ENCODE results near the gene ILF2.
A peak's percentile ranks its signal among the peaks of the same experiment; 100 is the strongest.
"Not testable (repeated sequence)": the region's sequence is repeated elsewhere in the genome, so short reads cannot be mapped to it uniquely, and the experiment has no call there.

The ILF2 gene

DNA sequence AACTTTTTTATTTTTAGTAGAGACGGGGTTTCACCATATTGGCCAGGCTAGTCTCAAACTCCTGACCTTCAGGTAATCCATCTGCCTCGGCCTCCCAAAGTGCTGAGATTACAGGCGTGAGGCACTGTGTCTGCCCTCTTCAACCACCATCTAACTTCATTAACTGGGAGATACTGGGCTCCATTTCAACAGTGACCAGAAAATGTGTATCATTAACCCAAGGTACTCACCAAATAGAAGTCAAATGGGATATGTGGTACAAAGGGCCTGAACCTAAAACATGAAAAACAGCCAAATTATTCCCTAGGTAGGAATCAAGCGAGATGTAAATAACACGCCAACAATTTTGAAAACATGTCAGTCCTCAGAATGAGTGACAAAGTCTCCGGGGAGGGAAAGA lies 1.2 kb downstream of the ILF2 start:
- H3K4me3 ChIP-seq (ENCODE audit: low read length), result peak overlapping the region; percentile 98
- TF ChIP-seq ZNF274 (IDR thresholded peaks at IDR 0.05; ENCODE audit: low read depth, low read length), result no peak

DNA sequence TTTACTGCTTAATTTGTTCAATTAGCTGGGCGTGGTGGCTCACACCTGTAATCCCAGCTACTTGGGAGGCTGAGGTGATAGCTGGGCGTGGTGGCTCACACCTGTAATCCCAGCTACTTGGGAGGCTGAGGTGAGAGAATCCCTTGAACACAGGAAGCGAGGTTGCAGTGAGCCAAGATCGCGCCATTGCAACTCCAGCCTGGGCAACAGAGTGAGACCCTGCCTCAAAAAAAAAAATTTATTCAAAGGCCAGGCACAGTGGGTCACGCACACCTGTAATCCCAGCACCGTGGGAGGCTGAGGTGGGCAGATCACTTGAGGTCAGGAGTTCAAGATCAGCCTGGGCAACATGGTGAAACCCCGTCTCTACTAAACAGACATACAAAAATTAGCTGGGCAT lies 2.1 kb downstream of the ILF2 start:
- H3K4me3 ChIP-seq (ENCODE audit: low read length), result not testable (repeated sequence)

DNA sequence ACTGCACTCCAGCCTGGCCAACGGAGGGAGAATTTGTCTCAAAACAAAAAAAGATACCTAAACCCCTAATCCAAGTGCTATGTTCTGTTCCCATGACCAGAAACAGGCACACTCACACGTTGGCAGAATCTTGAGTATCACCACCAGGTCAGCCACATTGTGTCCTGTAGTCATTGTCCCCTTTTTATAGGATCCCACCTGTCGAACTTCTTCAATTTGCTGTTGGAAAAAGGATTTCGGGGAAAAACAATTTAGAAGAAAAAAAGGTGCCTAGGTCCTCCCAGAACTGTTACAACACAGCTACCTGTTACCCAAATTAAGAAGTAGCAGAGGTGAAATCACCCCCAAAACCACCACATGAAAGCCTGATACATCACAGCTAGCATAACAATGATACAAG lies 3.4 kb downstream of the ILF2 start:
- TF ChIP-seq ZNF274 (IDR thresholded peaks at IDR 0.05; ENCODE audit: low read depth, low read length), result no peak
- H3K4me3 ChIP-seq (ENCODE audit: low read length), result no peak overlapping the region

DNA sequence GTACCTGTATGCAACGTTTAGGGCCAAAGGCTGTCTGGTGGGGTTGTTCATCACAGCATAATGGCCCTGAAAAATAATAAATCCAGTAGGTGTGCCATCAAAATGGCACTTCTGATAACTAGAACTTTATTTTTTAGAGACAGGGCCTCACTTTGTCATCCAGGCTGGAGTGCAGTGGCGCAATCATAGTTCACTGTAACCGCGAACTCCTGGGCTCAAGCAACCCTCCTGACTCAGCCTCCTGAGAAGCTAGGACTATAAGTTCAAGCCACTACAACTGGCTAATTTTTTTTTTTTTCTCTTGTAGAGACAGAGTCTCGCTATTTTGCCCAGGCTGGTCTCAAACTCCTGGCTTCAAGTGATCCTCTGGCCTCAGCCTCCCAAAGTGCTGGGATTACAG lies 7.6 kb downstream of the ILF2 start:
- no peak for TF ChIP-seq ZNF274 (IDR thresholded peaks at IDR 0.05; ENCODE audit: low read depth, low read length)
- H3K4me3 ChIP-seq (ENCODE audit: low read length), result no peak overlapping the region

DNA sequence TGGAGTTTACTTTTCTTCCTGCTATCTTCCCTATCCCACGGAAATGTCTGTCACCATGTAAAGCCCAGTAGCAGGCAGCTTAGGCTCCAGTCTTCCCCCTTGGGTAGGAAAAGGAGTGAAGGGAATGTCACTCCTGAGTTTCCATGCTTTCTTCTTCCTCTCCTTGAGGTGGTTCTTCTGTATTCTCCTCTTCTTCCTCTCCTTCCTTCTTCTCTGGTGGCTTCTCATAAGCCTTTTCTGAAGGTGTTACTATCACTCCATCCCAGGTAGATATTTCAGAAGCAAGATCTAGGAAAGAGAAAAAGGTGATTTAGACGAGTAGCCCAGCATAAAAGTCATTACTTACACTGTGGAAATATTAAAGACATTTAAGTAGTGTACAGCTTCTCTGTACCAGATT lies 8.5 kb downstream of the ILF2 start:
- no peak for TF ChIP-seq ZNF274 (IDR thresholded peaks at IDR 0.05; ENCODE audit: low read depth, low read length)
- H3K4me3 ChIP-seq (ENCODE audit: low read length), result no peak overlapping the region

DNA sequence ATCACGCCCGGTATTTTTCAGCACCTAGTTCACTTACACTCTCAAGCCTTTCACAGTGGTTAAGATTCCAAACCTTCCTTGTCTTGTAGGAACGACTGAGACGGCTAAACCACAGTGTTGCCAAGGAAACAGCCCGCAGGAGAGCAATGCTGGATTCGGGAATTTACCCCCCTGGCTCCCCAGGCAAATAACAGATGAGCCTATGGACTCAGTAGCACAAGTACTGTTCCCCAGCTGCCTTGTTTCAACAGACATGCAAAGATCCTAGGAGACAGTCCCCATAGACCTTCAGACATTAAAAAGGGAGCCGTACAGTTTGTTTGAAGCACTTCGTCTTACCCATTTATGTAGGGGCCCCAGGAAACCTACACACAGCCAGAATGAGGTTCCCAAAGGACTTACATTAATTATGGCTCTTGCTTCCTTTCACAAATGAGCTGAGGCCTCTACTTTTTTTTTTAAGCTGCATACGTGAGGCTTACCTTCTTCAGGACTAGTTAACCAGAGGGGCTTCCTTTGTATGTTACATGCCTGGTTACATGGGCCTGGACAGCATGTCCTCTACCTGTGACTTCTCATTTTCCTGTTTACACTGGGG lies 9.6 kb downstream of the ILF2 start:
- no peak for TF ChIP-seq ZNF274 (IDR thresholded peaks at IDR 0.05; ENCODE audit: low read depth, low read length)
- H3K4me3 ChIP-seq (ENCODE audit: low read length), result no peak overlapping the region

DNA sequence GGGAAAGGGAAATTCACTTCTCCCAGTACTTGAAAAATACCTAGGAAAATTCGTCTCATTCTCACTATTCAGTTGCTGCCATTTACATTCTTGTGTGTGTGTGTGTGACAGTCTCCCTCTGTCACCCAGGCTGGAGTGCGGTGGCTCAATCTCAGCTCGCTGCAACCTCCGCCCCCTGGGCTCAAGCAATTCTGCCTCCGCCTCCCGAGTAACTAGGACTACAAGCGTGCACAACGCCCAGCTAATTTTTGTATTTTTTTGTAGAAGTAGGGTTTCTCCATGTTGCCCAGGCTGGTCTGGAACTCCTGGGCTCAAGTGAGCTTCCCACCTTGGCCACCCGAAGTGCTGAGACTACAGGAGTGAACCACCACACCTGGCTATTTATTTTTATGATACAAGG lies 11.1 kb downstream of the ILF2 start:
- TF ChIP-seq ZNF274 (IDR thresholded peaks at IDR 0.05; ENCODE audit: low read depth, low read length), result no peak
- peak overlapping the region; percentile 92 for H3K4me3 ChIP-seq (ENCODE audit: low read length)

DNA sequence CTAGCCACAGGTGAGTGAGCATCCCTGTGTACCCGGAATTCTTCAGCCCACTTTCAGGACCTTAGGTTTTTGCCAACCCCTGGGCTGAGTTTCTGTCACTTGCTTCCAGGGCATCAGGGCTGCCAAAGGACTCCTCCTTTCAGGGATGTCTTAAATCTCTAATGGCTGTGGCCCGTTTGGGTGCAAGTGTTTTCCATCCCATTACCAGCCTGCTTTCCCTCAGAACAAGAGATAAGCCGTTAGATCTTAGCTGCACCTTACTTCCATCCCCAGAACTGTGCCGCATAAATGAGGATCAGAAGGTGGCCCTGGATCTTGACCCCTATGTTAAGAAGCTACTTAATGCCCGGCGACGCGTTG lies 11.6 kb downstream of the ILF2 start:
- TF ChIP-seq ZNF274 (IDR thresholded peaks at IDR 0.05; ENCODE audit: low read depth, low read length), result no peak
- peak overlapping the region; percentile 92 for H3K4me3 ChIP-seq (ENCODE audit: low read length)

DNA sequence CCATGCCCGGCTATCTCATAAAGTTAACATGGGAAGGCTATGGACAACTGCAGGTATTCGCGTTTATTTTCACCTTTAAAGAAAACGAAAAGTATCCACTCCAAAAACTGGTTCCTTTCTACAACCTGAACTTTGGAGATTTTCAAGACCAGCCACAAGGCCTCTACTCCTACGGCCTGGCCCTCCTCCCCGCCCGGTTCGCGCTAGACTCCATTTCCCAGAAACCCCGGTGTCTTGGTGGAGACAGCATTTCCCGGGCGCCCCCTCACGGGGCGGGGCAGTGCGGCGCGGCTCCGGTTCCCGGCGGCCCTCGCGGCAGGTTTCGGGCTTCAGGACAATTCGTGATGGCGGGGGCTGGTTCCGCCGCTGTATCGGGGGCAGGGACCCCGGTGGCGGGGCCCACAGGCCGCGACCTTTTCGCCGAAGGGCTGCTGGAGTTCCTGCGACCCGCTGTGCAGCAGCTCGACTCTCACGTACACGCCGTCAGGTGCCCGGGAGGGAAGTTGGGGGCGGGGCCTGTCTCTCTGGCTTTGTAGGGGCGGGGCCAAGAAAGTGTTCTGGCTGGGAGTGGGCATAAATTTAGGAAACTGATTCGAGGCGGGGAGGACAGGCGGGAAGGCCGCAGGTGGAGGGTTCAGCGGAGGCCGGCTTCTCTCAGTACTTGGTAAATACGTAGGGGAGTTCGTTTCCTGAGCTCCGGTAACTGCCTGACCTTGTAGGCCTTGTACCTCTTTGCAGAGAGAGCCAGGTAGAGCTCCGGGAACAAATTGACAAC lies 12.2 kb downstream of the ILF2 start, which contains the start of gene SNAPIN:
SNAPIN (plus strand) TSS at position 304 of the 775 bp plus-strand sequence; CDS start at position 345, 41 bp downstream.
- no peak for TF ChIP-seq ZNF274 (IDR thresholded peaks at IDR 0.05; ENCODE audit: low read depth, low read length)
- peak within 1 kb of the TSS; percentile 92 for H3K4me3 ChIP-seq (ENCODE audit: low read length)

DNA sequence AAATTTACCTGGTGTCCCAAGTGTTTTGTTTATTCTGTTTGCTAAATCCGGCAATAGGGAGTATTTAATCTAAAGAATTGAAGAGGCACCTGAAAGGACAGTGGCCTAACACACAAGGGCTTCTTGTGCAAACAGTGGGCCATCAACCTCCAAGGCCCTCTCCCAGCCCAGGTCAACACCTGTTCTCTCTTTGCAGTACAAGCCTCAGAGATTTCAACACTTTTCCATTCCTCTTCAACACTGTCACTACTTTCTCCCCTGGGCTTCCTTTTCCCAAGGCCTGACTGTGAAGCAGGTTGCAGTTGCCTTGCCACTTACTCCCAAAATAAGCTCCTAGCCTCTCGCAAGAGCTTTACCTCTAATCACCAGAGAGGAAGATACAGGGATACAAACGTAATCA lies 15.5 kb downstream of the ILF2 start:
- no peak overlapping the region for H3K4me3 ChIP-seq (ENCODE audit: low read length)
- no peak for TF ChIP-seq ZNF274 (IDR thresholded peaks at IDR 0.05; ENCODE audit: low read depth, low read length)

DNA sequence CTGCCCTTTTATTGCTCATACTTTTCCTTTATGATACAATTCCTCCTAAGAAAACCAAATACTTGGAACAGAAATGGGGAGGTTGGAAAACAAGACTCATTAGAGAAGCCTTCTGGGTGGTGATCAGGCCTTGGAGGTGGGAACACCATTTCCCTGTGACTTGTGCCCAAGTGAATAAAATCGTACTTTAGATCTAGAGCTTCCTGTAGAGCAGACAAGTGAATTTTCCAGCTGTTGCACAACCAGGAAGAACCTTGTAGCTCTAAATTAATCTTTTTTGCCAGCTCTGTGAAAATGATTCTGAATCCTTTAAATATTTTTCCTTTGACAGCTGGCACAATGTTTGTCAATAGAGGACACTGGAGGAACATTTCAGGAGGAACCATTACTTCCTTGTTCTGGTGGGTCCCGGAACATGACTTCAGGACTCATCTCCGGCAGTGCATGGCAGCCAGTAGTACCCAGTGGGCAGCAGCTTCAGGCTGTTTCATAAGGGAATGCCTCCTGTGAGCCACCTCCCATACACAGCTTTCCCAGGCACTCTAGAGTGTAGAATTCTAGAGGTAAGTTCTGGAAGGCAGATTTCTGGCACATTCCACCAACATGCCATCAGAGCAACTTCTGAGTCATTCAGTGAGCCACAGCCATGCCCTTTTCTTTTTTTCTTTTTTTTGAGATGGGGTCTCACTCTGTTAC lies 17.8 kb downstream of the ILF2 start:
- H3K4me3 ChIP-seq (ENCODE audit: low read length), result no peak overlapping the region
- TF ChIP-seq ZNF274 (IDR thresholded peaks at IDR 0.05; ENCODE audit: low read depth, low read length), result no peak

DNA sequence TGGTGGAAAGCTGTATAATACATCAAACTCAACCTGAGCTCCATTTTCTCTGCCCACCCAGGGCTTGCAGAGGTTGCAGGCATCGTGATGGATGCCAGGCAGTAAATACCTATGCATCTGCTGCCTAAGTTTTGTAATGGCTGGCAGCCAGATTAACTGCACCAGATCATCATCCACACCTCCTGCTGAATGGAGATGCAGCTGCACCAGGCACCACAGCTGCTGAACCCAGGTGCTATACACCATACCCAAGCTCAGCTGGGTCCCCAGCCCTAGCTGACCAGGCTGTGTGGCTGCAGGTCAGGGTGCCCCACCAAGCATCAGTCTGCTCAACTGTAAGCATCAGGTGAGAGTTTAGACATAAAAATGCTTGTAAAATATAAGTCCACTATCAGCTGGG lies 19.0 kb downstream of the ILF2 start:
- TF ChIP-seq ZNF274 (IDR thresholded peaks at IDR 0.05; ENCODE audit: low read depth, low read length), result no peak
- no peak overlapping the region for H3K4me3 ChIP-seq (ENCODE audit: low read length)

DNA sequence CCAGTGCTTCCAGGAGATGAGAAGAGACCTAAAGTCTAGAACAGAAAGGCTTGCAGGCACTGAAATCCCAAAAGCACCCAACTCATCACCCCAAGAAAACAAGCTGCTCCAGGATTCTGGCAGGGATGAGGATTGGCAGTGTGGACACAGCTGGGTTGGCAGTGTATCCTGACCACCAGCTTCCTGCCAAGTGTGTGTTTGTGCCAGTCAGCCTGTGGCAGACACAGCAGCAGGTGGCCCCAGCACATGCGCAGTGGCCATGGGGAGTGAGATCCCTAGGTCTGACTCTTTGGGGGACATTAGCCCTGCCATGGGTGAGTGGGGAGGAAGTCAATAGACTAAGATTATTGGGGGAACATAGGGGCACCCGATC lies 20.9 kb downstream of the ILF2 start:
- no peak for TF ChIP-seq ZNF274 (IDR thresholded peaks at IDR 0.05; ENCODE audit: low read depth, low read length)
- H3K4me3 ChIP-seq (ENCODE audit: low read length), result no peak overlapping the region

DNA sequence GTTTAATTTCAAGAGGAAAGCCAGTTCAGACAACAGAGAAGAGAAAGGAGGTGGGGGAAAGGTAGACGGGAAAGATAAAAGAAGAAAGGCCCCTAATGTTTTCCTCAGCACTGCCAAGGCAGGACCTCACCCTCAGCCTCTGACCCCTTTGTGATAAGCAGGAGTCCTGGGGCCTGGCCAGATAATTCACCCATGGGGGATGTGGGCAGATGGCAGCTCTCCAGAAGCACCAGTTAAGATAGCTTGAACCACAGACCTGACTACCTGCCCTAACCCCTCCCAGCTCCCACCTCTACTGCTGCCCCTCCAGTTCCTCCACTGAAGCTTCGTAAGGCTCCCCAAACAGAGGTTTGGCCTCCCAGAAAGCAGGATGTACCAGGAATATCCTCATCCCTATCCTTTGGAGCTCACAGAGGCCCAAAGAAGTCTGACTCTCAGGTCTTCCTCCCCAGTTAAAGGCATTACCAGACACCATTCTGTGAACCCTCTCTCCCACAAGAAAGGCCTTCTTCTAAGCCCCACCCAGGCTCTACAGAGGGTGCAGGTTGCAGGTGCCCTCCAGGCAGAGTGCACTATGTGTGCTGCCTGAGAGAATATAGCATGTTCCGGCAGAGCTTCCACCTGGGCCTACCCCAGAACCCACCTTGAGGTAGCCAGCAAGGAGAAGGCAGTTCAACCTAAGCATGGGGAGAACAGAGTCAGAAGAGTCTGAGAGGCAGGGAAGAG lies 21.5 kb downstream of the ILF2 start:
- TF ChIP-seq ZNF274 (IDR thresholded peaks at IDR 0.05; ENCODE audit: low read depth, low read length), result no peak
- H3K4me3 ChIP-seq (ENCODE audit: low read length), result no peak overlapping the region

All from GM08714 (cell line).